HepG2 (cell line): ENCODE results near the gene TMEM107. TPM values are rescaled to one million over a fixed set of nuclear protein-coding genes. Genes with fewer than 3 reads are reported as not detected.

Experiments
- DMAP1 ChIP-seq: IDR thresholded peaks from 2 replicates; pipeline ENCODE4 v1.6.1; 2016
- ELK4 ChIP-seq: sonication (generic); formaldehyde crosslinking; IDR thresholded peaks from 2 replicates; pipeline ENCODE4 v1.9.0; 2021; ENCODE audit warnings: missing genetic modification reagents, borderline replicate concordance
- EZH2 ChIP-seq: conservative IDR thresholded peaks from 2 replicates; pipeline ENCODE4 v1.6.1; 2012; ENCODE audit warnings: mild to moderate bottlenecking, low read depth, low read length, moderate library complexity
- HNF1A ChIP-seq, 2 experiments: sonication (generic) in 1 of 2; formaldehyde crosslinking in 1 of 2; IDR thresholded peaks; 2 replicates each; pipeline versions ENCODE4 v1.4.0 to v1.6.1; 2016 to 2020; ENCODE audit warnings: borderline replicate concordance in 1 of 2, low read depth in 1 of 2, mild to moderate bottlenecking in 1 of 2, missing genetic modification reagents in 1 of 2
- MEF2D ChIP-seq: sonication (generic); formaldehyde crosslinking; IDR thresholded peaks from 2 replicates; pipeline ENCODE4 v1.5.1; 2020; ENCODE audit warnings: mild to moderate bottlenecking, missing genetic modification reagents
- NR2F6 ChIP-seq, 2 experiments: IDR thresholded peaks; 2 replicates each; pipeline ENCODE4 v1.6.1; 2016; ENCODE audit warnings: antibody characterized with exemption in 1 of 2, mild to moderate bottlenecking in 1 of 2
- PHF21A ChIP-seq: sonication (generic); formaldehyde crosslinking; IDR thresholded peaks from 2 replicates; pipeline ENCODE4 v1.5.0; 2020; ENCODE audit warnings: mild to moderate bottlenecking, missing genetic modification reagents
- SMAD9 ChIP-seq: sonication (generic); formaldehyde crosslinking; IDR thresholded peaks from 2 replicates; pipeline ENCODE4 v1.5.1; 2020; ENCODE audit warnings: mild to moderate bottlenecking, missing genetic modification reagents
- SOX6 ChIP-seq, 2 experiments: fragments of 450-650 bp in 1 of 2; sonication (generic) in 1 of 2; formaldehyde crosslinking in 1 of 2; IDR thresholded peaks; 2 replicates each; pipeline versions ENCODE4 v1.4.0 to v1.6.1; 2017 to 2020; ENCODE audit warnings: antibody characterized with exemption in 1 of 2, mild to moderate bottlenecking in 1 of 2, missing genetic modification reagents in 1 of 2
- SPEN ChIP-seq: sonication (generic); formaldehyde crosslinking; IDR thresholded peaks from 2 replicates; pipeline ENCODE4 v1.5.1; 2020; ENCODE audit warnings: low read depth, mild to moderate bottlenecking, missing genetic modification reagents
- THYN1 ChIP-seq: sonication (generic); formaldehyde crosslinking; IDR thresholded peaks from 2 replicates; pipeline ENCODE4 v1.8.1; 2023; ENCODE audit warnings: low read depth, mild to moderate bottlenecking, moderate library complexity, missing genetic modification reagents, borderline replicate concordance
- ZKSCAN8 ChIP-seq: IDR thresholded peaks from 2 replicates; pipeline ENCODE4 v1.6.1; 2016; ENCODE audit warnings: borderline replicate concordance, missing genetic modification reagents, missing compliant biosample characterization
- ZNF629 ChIP-seq: sonication (generic); formaldehyde crosslinking; conservative IDR thresholded peaks from 2 replicates; pipeline ENCODE4 v1.5.0; 2020; ENCODE audit warnings: missing genetic modification reagents
- ZSCAN29 ChIP-seq: sonication (generic); formaldehyde crosslinking; conservative IDR thresholded peaks from 2 replicates; pipeline ENCODE4 v1.4.0; 2020; ENCODE audit warnings: mild to moderate bottlenecking, missing genetic modification reagents
- polyA plus RNA-seq, 8 experiments: library from polyadenylated mRNA; depleted of rRNA in 3 of 8; stranded (reverse) in 7 of 8; unstranded in 1 of 8; fragments of >200 nt; fragmentation: Illumina TruSeq in 4 of 8; extraction: Trizol in 4 of 8; gene quantifications; 2 replicates each; pipeline versions ENCODE4 v1.2.1 to v1.2.3, GENCODE V29; 2011 to 2016; ENCODE audit warnings: low read depth in 4 of 8, missing spikeins in 1 of 8, mixed read lengths in 1 of 8; ENCODE audit not compliant: insufficient read depth in 1 of 8
- total RNA-seq, 5 experiments: library from RNA; depleted of rRNA; stranded (reverse); fragments of >200 nt; fragmentation: Illumina TruSeq; extraction: Trizol; gene quantifications; 2 replicates each; pipeline ENCODE4 v1.2.3, GENCODE V29; 2016; ENCODE audit warnings: low read depth in 1 of 5
- TF ChIP-seq, protein P1 (sequence below): sonication (generic); formaldehyde crosslinking; IDR thresholded peaks from 2 replicates; pipeline ENCODE4 v1.5.0; 2020; ENCODE audit warnings: mild to moderate bottlenecking, missing genetic modification reagents, borderline replicate concordance
- TF ChIP-seq, protein P2 (sequence below): sonication (generic); formaldehyde crosslinking; IDR thresholded peaks from 2 replicates; pipeline ENCODE4 v1.4.0; 2020; ENCODE audit warnings: missing genetic modification reagents

The TMEM107 gene
- total and polyA plus RNA-seq, 2 of the 13 experiments (the other 11 are each of a cell fraction or from before 2014, with no cell fraction given) = 7.2 to 15.3 TPM

DNA sequence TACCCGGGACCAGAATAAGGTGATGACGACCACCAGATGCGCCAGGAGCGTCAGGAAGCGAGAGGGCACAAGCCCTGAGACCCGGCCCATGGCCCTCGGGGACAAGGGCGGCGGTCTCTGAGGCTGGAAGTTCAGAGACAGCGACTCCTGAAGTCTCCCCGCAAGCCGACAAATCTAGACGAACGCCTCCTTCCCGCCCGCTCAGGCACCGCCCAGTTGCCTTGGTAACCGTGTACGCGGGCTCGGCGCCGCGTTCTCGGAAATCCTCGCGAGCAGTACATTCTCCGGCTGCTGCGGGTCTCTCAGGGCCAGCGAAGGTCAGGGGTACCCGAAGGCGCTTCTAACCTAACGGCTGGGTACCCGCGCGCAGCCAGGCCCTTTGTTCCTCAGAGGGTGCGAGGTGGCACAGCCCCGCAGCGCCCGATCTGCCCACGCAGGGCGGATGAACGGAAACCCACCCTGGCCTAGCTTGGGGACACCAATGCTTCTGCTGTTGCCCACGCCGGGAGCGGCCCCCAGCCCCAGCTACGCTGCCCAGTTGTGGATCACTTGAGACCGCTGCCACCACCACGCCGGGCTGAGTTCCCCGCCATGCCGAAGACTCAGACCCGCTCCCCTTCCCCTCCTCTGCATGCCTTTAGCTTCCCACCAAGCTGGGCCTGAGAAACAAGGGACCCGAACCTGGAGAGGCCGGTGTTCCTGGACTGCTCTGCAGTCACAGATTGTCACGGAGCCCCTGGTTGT lies at the start of gene TMEM107 (continued):
- 0 out of 2 replicates have a peak, but pooled peaks have one; percentile 39 for TF ChIP-seq ZSCAN29
- TF ChIP-seq ZKSCAN8 (CRISPR knock-in tag) = no peak
- no peak for TF ChIP-seq SMAD9 (CRISPR knock-in tag)
- peak; percentile 25; the same call in 1 of the 2 replicates for TF ChIP-seq NR2F6 (IDR thresholded peaks at IDR 0.05)
- TF ChIP-seq NR2F6 (CRISPR knock-in tag; IDR thresholded peaks at IDR 0.05) = peak; percentile 50
- TF ChIP-seq SOX6 (IDR thresholded peaks at IDR 0.05) = no peak
- TF ChIP-seq SOX6 (CRISPR knock-in tag; IDR thresholded peaks at IDR 0.05) = no peak; the same call in 1 of the 2 replicates
- TF ChIP-seq DMAP1 (CRISPR knock-in tag) = no peak
- TF ChIP-seq MEF2D (CRISPR knock-in tag) = no peak; the same call in 1 of the 2 replicates
- no peak for TF ChIP-seq HNF1A (IDR thresholded peaks at IDR 0.05; ENCODE audit: low read depth)
- peak; percentile 31; the same call in 1 of the 2 replicates for TF ChIP-seq HNF1A (CRISPR knock-in tag; IDR thresholded peaks at IDR 0.05; ENCODE audit: borderline replicate concordance)
- TF ChIP-seq ELK4 (CRISPR knock-in tag) = no peak
- TF ChIP-seq ZNF629 (CRISPR knock-in tag) = no peak
- no peak for TF ChIP-seq EZH2
- TF ChIP-seq THYN1 = no peak
- TF ChIP-seq SPEN (CRISPR knock-in tag) = peak; percentile 80
- TF ChIP-seq PHF21A (CRISPR knock-in tag) = no peak; the same call in 1 of the 2 replicates
- TF ChIP-seq, protein P1, sequence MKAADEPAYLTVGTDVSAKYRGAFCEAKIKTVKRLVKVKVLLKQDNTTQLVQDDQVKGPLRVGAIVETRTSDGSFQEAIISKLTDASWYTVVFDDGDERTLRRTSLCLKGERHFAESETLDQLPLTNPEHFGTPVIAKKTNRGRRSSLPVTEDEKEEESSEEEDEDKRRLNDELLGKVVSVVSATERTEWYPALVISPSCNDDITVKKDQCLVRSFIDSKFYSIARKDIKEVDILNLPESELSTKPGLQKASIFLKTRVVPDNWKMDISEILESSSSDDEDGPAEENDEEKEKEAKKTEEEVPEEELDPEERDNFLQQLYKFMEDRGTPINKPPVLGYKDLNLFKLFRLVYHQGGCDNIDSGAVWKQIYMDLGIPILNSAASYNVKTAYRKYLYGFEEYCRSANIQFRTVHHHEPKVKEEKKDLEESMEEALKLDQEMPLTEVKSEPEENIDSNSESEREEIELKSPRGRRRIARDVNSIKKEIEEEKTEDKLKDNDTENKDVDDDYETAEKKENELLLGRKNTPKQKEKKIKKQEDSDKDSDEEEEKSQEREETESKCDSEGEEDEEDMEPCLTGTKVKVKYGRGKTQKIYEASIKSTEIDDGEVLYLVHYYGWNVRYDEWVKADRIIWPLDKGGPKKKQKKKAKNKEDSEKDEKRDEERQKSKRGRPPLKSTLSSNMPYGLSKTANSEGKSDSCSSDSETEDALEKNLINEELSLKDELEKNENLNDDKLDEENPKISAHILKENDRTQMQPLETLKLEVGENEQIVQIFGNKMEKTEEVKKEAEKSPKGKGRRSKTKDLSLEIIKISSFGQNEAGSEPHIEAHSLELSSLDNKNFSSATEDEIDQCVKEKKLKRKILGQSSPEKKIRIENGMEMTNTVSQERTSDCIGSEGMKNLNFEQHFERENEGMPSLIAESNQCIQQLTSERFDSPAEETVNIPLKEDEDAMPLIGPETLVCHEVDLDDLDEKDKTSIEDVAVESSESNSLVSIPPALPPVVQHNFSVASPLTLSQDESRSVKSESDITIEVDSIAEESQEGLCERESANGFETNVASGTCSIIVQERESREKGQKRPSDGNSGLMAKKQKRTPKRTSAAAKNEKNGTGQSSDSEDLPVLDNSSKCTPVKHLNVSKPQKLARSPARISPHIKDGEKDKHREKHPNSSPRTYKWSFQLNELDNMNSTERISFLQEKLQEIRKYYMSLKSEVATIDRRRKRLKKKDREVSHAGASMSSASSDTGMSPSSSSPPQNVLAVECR = peak; percentile 85
- TF ChIP-seq, protein P2, sequence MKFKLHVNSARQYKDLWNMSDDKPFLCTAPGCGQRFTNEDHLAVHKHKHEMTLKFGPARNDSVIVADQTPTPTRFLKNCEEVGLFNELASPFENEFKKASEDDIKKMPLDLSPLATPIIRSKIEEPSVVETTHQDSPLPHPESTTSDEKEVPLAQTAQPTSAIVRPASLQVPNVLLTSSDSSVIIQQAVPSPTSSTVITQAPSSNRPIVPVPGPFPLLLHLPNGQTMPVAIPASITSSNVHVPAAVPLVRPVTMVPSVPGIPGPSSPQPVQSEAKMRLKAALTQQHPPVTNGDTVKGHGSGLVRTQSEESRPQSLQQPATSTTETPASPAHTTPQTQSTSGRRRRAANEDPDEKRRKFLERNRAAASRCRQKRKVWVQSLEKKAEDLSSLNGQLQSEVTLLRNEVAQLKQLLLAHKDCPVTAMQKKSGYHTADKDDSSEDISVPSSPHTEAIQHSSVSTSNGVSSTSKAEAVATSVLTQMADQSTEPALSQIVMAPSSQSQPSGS (CRISPR knock-in tag) = no peak
